ENCODE results near the gene NF1. TPM values are rescaled to one million over a fixed set of nuclear protein-coding genes. Genes with fewer than 3 reads are reported as not detected.
"Not testable (repeated sequence)": the region's sequence is repeated elsewhere in the genome, so short reads cannot be mapped to it uniquely, and the experiment has no call there.

NF1 gene
- total RNA-seq, 5 donors from 2014 or later (not counting 1 experiment from before 2014, with no cell fraction given) = 30.8 to 32.6 (median 31.8) TPM

GRCh38 chr17:31156326-31156725 is 61.5 kb downstream of the NF1 start:
- Histone ChIP-seq H3K4me3 (ENCODE audit: control insufficient read depth in 1 of 2, extremely low read depth in 1 of 2, low read length in 1 of 2) (no peak overlapping the region), H3K36me3 (ENCODE audit: control insufficient read depth in 2 of 2, extremely low read depth in 1 of 2, insufficient read depth in 1 of 2, low read length in 1 of 2) (no peaks in the 10 kb centered on the region), H3K9me3 (no peaks in the 10 kb centered on the region), H3K27ac (ENCODE audit: low read length) (no peak overlapping the region), H3K4me1 (ENCODE audit: control insufficient read depth in 1 of 2, extremely low read depth in 1 of 2, insufficient read depth in 2 of 2, low read length in 2 of 2) (peaks cover 2 to 4% of the 10 kb centered on the region in 2 experiments), H3K27me3 (replicated peaks in 1 of 2; ENCODE audit: control insufficient read depth in 2 of 2, extremely low read depth in 1 of 2, insufficient read depth in 2 of 2, low read length in 1 of 2) (no peaks in the 10 kb centered on the region)
- ChIA-PET CTCF (interaction anchor here in 1 of 2 donors (0.6 kb wide), 1 partner anchor 38 kb away, joined by 3 read pairs; no protein-coding TSS in a partner anchor), POLR2A (interaction anchor here in 1 of 2 donors (0.7 kb wide), 1 partner anchor 13 kb away, joined by 3 read pairs; no protein-coding TSS in a partner anchor)
- ATAC-seq (replicated peaks in 1 of 4) = no peak
- H3K4me1 Mint-ChIP-seq = peaks cover 12 to 28% (median 19%) of the 10 kb centered on the region in 3 donors
- H3K36me3 Mint-ChIP-seq = peaks cover 25% of the 10 kb centered on the region
- WGBS (ENCODE audit: insufficient coverage) = no CpG with 5 or more reads among the region's 2 CpGs
- no peaks in the 10 kb centered on the region for H3K27me3 Mint-ChIP-seq
- H3K27ac Mint-ChIP-seq = no peak overlapping the region
- H3K4me3 Mint-ChIP-seq = no peak overlapping the region
- no peak for DNase-seq
- peaks cover 0 to 11% (median 7%) of the 10 kb centered on the region in 3 donors for H3K9me3 Mint-ChIP-seq

- not testable (repeated sequence) for H3K27ac Mint-ChIP-seq; H3K9me3 ChIP-seq; H3K4me3 ChIP-seq (ENCODE audit: control insufficient read depth in 1 of 2, extremely low read depth in 1 of 2, low read length in 1 of 2); ATAC-seq (replicated peaks in 1 of 4); H3K27ac ChIP-seq (ENCODE audit: low read length); H3K27me3 Mint-ChIP-seq; DNase-seq; H3K27me3 ChIP-seq (replicated peaks in 1 of 2; ENCODE audit: control insufficient read depth in 2 of 2, extremely low read depth in 1 of 2, insufficient read depth in 2 of 2, low read length in 1 of 2); H3K4me1 ChIP-seq (ENCODE audit: control insufficient read depth in 1 of 2, extremely low read depth in 1 of 2, insufficient read depth in 2 of 2, low read length in 2 of 2); H3K4me3 Mint-ChIP-seq; H3K36me3 ChIP-seq (ENCODE audit: control insufficient read depth in 2 of 2, extremely low read depth in 1 of 2, insufficient read depth in 1 of 2, low read length in 1 of 2)
- peaks cover 0 to 11% (median 7%) of the 10 kb centered on the region in 3 donors for H3K9me3 Mint-ChIP-seq
- CTCF ChIA-PET = interaction anchor here in 1 of 2 donors (0.6 kb wide), 1 partner anchor 38 kb away, joined by 3 read pairs; no protein-coding TSS in a partner anchor
- H3K4me1 Mint-ChIP-seq = peaks cover 12 to 28% (median 19%) of the 10 kb centered on the region in 3 donors
- peaks cover 25% of the 10 kb centered on the region for H3K36me3 Mint-ChIP-seq
- 100% methylated on average over 5 of the region's 6 CpGs for WGBS (ENCODE audit: insufficient coverage)
- POLR2A ChIA-PET = interaction anchor here in 1 of 2 donors (0.7 kb wide), 1 partner anchor 12 kb away, joined by 3 read pairs; no protein-coding TSS in a partner anchor
These were observed 62.1 kb downstream of the NF1 start for GRCh38 chr17:31156864-31157263.

GRCh38 chr17:31158746-31159377 is 64.1 kb downstream of the NF1 start:
- no CpG with 5 or more reads among the region's 1 CpG for WGBS (ENCODE audit: insufficient coverage)
- ChIA-PET POLR2A (interaction anchor here in 1 of 2 donors (0.6 kb wide), 1 partner anchor 32 kb away, joined by 3 read pairs; no protein-coding TSS in a partner anchor), CTCF (no interaction called here)
- Mint-ChIP-seq H3K4me1 (peaks cover 12 to 28% (median 19%) of the 10 kb centered on the region in 3 donors), H3K27ac (peak overlapping the region; percentile 73 to 82), H3K27me3 (no peaks in the 10 kb centered on the region), H3K36me3 (peaks cover 23% of the 10 kb centered on the region), H3K4me3 (peak overlapping the region; percentile 69 to 81 (median 78)), H3K9me3 (no peaks in the 10 kb centered on the region)
- peak in 1 of 35 experiments; percentile 28 for DNase-seq
- no peaks in the 10 kb centered on the region for H3K27me3 ChIP-seq (replicated peaks in 1 of 2; ENCODE audit: control insufficient read depth in 2 of 2, extremely low read depth in 1 of 2, insufficient read depth in 2 of 2, low read length in 1 of 2)
- H3K4me1 ChIP-seq (ENCODE audit: control insufficient read depth in 1 of 2, extremely low read depth in 1 of 2, insufficient read depth in 2 of 2, low read length in 2 of 2) = peaks cover 2 to 4% of the 10 kb centered on the region in 2 experiments
- H3K9me3 ChIP-seq = no peaks in the 10 kb centered on the region
- peaks cover 0 to under 1% of the 10 kb centered on the region in 2 donors for H3K36me3 ChIP-seq (ENCODE audit: control insufficient read depth in 2 of 2, extremely low read depth in 1 of 2, insufficient read depth in 1 of 2, low read length in 1 of 2)
- peak in 3 of 4 experiments; percentile 50 to 70 (median 59) for ATAC-seq (replicated peaks in 1 of 4)
- H3K27ac ChIP-seq (ENCODE audit: low read length) = peak overlapping the region; percentile 64
- H3K4me3 ChIP-seq (ENCODE audit: control insufficient read depth in 1 of 2, extremely low read depth in 1 of 2, low read length in 1 of 2) = peak overlapping the region in 1 of 2 donors; percentile 45

- CTCF ChIA-PET = no interaction called here
- POLR2A ChIA-PET = no interaction called here
- Histone ChIP-seq H3K36me3 (ENCODE audit: control insufficient read depth in 2 of 2, extremely low read depth in 1 of 2, insufficient read depth in 1 of 2, low read length in 1 of 2) (peaks cover 0 to 2% of the 10 kb centered on the region in 2 donors), H3K9me3 (no peaks in the 10 kb centered on the region), H3K27me3 (replicated peaks in 1 of 2; ENCODE audit: control insufficient read depth in 2 of 2, extremely low read depth in 1 of 2, insufficient read depth in 2 of 2, low read length in 1 of 2) (no peaks in the 10 kb centered on the region), H3K4me1 (ENCODE audit: control insufficient read depth in 1 of 2, extremely low read depth in 1 of 2, insufficient read depth in 2 of 2, low read length in 2 of 2) (peaks cover 2 to 4% of the 10 kb centered on the region in 2 experiments), H3K4me3 (ENCODE audit: control insufficient read depth in 1 of 2, extremely low read depth in 1 of 2, low read length in 1 of 2) (no peak overlapping the region), H3K27ac (ENCODE audit: low read length) (no peak overlapping the region)
- peaks cover 8 to 23% (median 14%) of the 10 kb centered on the region in 3 donors for H3K4me1 Mint-ChIP-seq
- WGBS (ENCODE audit: insufficient coverage) = 94% methylated on average over 2 of the region's 7 CpGs
- H3K36me3 Mint-ChIP-seq = peaks cover 21% of the 10 kb centered on the region
- ATAC-seq (replicated peaks in 1 of 4) (no peak), DNase-seq (no peak)
- H3K27me3 Mint-ChIP-seq = no peaks in the 10 kb centered on the region
- no peak overlapping the region for H3K4me3 Mint-ChIP-seq
- no peaks in the 10 kb centered on the region for H3K9me3 Mint-ChIP-seq
- no peak overlapping the region for H3K27ac Mint-ChIP-seq
These were observed 68.5 kb downstream of the NF1 start for GRCh38 chr17:31163091-31163781.

- H3K4me1 Mint-ChIP-seq = no peaks in the 10 kb centered on the region
- CTCF ChIA-PET = interaction anchor here (0.5 kb wide), 2 partner anchors 87 to 788 kb away, joined by 3 read pairs; partner anchors contain the start of gene CPD (in 1 of the 2)
These were observed 72.3 kb downstream of the NF1 start for GRCh38 chr17:31167111-31167510.

GRCh38 chr17:31171701-31172100 is 76.9 kb downstream of the NF1 start:
- ChIA-PET CTCF (no interaction called here), POLR2A (no interaction called here)
- Histone ChIP-seq H3K4me1 (ENCODE audit: control insufficient read depth in 1 of 2, extremely low read depth in 1 of 2, insufficient read depth in 2 of 2, low read length in 2 of 2) (no peaks in the 10 kb centered on the region), H3K27me3 (replicated peaks in 1 of 2; ENCODE audit: control insufficient read depth in 2 of 2, extremely low read depth in 1 of 2, insufficient read depth in 2 of 2, low read length in 1 of 2) (no peaks in the 10 kb centered on the region), H3K36me3 (ENCODE audit: control insufficient read depth in 2 of 2, extremely low read depth in 1 of 2, insufficient read depth in 1 of 2, low read length in 1 of 2) (no peaks in the 10 kb centered on the region), H3K4me3 (ENCODE audit: control insufficient read depth in 1 of 2, extremely low read depth in 1 of 2, low read length in 1 of 2) (no peak overlapping the region), H3K9me3 (no peaks in the 10 kb centered on the region), H3K27ac (ENCODE audit: low read length) (no peak overlapping the region)
- H3K4me3 Mint-ChIP-seq = no peak overlapping the region
- no peak overlapping the region for H3K27ac Mint-ChIP-seq
- ATAC-seq (replicated peaks in 1 of 4) (no peak), DNase-seq (no peak)
- peaks cover 25% of the 10 kb centered on the region for H3K36me3 Mint-ChIP-seq
- H3K27me3 Mint-ChIP-seq = no peaks in the 10 kb centered on the region
- H3K9me3 Mint-ChIP-seq = no peaks in the 10 kb centered on the region
- H3K4me1 Mint-ChIP-seq = no peaks in the 10 kb centered on the region

More at GRCh38 chr17:31167111-31167510, 72.3 kb downstream of the NF1 start:
- DNase-seq (no peak), ATAC-seq (replicated peaks in 1 of 4) (no peak)
- Histone ChIP-seq H3K27me3 (replicated peaks in 1 of 2; ENCODE audit: control insufficient read depth in 2 of 2, extremely low read depth in 1 of 2, insufficient read depth in 2 of 2, low read length in 1 of 2) (no peaks in the 10 kb centered on the region), H3K4me3 (ENCODE audit: control insufficient read depth in 1 of 2, extremely low read depth in 1 of 2, low read length in 1 of 2) (no peak overlapping the region), H3K9me3 (no peaks in the 10 kb centered on the region), H3K27ac (ENCODE audit: low read length) (no peak overlapping the region), H3K4me1 (ENCODE audit: control insufficient read depth in 1 of 2, extremely low read depth in 1 of 2, insufficient read depth in 2 of 2, low read length in 2 of 2) (no peaks in the 10 kb centered on the region), H3K36me3 (ENCODE audit: control insufficient read depth in 2 of 2, extremely low read depth in 1 of 2, insufficient read depth in 1 of 2, low read length in 1 of 2) (peaks cover 0 to 2% of the 10 kb centered on the region in 2 donors)
- Mint-ChIP-seq H3K9me3 (no peaks in the 10 kb centered on the region), H3K36me3 (peaks cover 33% of the 10 kb centered on the region), H3K27me3 (no peaks in the 10 kb centered on the region), H3K4me3 (no peak overlapping the region), H3K27ac (no peak overlapping the region)
- POLR2A ChIA-PET = interaction anchor here in 1 of 2 donors (0.5 kb wide), 1 partner anchor 800 kb away, joined by 4 read pairs; no protein-coding TSS in a partner anchor
- no CpG with 5 or more reads among the region's 3 CpGs for WGBS (ENCODE audit: insufficient coverage)
